Activated naive CD4-positive, alpha-beta T cell treated with anti-CD3 and anti-CD28 coated beads for 36 hours (primary cell): ENCODE measurements around the gene SLMAP. TPM values are rescaled to one million over a fixed set of nuclear protein-coding genes. Genes with fewer than 3 reads are reported as not detected.

ENCODE experiments used
- CTCF ChIA-PET: fragments of 350-600 bp; sonication (Branson Sonifier 250); formaldehyde crosslinking; loops from one replicate; lab custom pipeline; 2021; ENCODE audit warnings: antibody characterized with exemption; lab: Charles Lee
- DNase-seq: peaks from one replicate; pipeline ENCODE4 v3.0.0-alpha.2; 2020
- H3K27ac Mint-ChIP-seq: one replicate; pipeline ENCODE4 v1.8.0; 2021; ENCODE audit warnings: mild to moderate bottlenecking, mixed read lengths
- H3K27me3 Mint-ChIP-seq: one replicate; pipeline ENCODE4 v1.8.0; 2021; ENCODE audit warnings: low read depth, mixed read lengths
- H3K36me3 Mint-ChIP-seq: one replicate; pipeline ENCODE4 v1.8.0; 2021; ENCODE audit warnings: low read depth, mixed read lengths
- H3K4me1 Mint-ChIP-seq: one replicate; pipeline ENCODE4 v1.8.0; 2021; ENCODE audit warnings: low read depth, mixed read lengths
- H3K4me3 Mint-ChIP-seq: one replicate; pipeline ENCODE4 v1.8.0; 2021; ENCODE audit warnings: mild to moderate bottlenecking, moderate library complexity, mixed read lengths
- H3K9me3 Mint-ChIP-seq: one replicate; pipeline ENCODE4 v1.8.0; 2021; ENCODE audit warnings: mixed read lengths
- intact Hi-C: fragments of 100-400 bp; cut with micrococcal nuclease; formaldehyde crosslinking; loops from one replicate; pipeline ENCODE4 v1.15.1; 2023
- total RNA-seq, 2 experiments: library from RNA; stranded (reverse); gene quantifications; one replicate each; pipeline ENCODE4 v1.2.3, GENCODE V29; 2021

SLMAP gene
- total RNA-seq, 2 experiments from 2014 or later = 35.1 TPM

DNA sequence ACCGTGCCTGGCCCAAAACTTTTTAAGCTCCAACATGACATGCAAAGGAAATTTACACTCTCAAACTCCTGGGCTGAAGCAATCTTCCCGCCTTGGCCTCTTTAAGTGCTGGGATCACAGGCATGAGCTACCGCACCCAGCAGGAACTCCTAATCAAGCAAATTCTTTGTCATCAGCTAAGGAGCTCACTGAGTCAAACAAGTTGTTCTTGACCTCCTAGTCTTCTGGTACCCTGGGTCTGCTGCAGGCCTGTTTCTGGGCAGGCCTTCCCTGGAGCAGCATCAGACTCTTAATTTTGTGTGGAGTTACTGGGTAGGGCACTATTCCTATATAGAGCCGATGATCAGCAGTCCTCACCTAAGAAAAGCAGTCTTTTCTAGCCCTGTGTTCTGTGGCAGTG, 183.7 kb downstream of the SLMAP start:
- H3K27me3 Mint-ChIP-seq = no peaks in the 10 kb centered on the region
- no peaks in the 10 kb centered on the region for H3K4me1 Mint-ChIP-seq
- H3K4me3 Mint-ChIP-seq = no peak overlapping the region
- peaks cover 4% of the 10 kb centered on the region for H3K36me3 Mint-ChIP-seq
- no peak for DNase-seq
- no peak overlapping the region for H3K27ac Mint-ChIP-seq
- intact Hi-C loops = no loop called here
- CTCF ChIA-PET = no interaction called here
- H3K9me3 Mint-ChIP-seq = peaks cover 4% of the 10 kb centered on the region

DNA sequence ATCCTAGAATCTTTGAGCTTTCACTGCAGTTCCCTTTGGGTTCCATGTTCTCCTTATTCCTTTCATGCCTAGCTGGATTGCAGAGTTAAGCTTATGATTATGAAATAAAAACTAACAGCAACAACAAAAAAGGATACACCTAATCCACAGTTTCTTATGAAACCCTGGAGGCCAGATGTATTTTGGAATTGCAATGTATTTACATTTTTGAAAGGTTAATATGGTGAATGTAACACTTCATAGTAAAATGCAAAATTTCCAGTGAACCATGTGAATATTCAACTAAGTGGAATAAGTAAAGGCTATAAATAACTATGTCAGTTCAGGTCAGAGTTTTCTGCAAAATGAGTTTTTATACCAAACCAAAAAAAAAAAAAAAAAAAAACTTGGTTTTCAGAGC, 186.3 kb downstream of the SLMAP start:
- H3K4me1 Mint-ChIP-seq = no peaks in the 10 kb centered on the region
- H3K27ac Mint-ChIP-seq = no peak overlapping the region
- intact Hi-C loops = no loop called here
- no peaks in the 10 kb centered on the region for H3K27me3 Mint-ChIP-seq
- CTCF ChIA-PET = no interaction called here
- H3K9me3 Mint-ChIP-seq = peaks cover 4% of the 10 kb centered on the region
- H3K36me3 Mint-ChIP-seq = peaks cover 4% of the 10 kb centered on the region
- no peak overlapping the region for H3K4me3 Mint-ChIP-seq
- no peak for DNase-seq

DNA sequence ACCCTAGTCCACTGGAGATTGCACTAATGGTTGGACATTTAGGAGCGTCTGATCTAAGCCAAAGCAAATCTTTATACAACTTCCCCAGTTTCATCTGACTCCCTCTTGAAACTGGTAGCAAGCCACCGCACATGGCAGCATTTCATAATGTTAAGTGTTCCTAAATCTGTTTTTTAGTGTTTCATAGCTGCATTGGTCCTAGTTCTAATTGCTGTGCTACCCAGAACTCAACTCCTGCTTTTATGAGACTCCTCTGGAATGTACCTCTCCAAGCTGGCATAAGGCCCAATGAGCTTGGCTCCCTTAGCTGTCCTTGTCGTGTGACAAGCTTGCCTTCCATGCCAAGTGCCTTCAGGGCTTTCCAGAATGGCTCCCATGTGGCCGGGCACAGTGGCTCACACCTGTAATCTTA, 186.8 kb downstream of the SLMAP start:
- Mint-ChIP-seq H3K4me3 (no peak overlapping the region), H3K9me3 (peaks cover 4% of the 10 kb centered on the region), H3K4me1 (no peaks in the 10 kb centered on the region), H3K27ac (no peak overlapping the region), H3K36me3 (peaks cover 4% of the 10 kb centered on the region), H3K27me3 (no peaks in the 10 kb centered on the region)
- DNase-seq = no peak
- CTCF ChIA-PET = no interaction called here
- intact Hi-C loops = no loop called here

DNA sequence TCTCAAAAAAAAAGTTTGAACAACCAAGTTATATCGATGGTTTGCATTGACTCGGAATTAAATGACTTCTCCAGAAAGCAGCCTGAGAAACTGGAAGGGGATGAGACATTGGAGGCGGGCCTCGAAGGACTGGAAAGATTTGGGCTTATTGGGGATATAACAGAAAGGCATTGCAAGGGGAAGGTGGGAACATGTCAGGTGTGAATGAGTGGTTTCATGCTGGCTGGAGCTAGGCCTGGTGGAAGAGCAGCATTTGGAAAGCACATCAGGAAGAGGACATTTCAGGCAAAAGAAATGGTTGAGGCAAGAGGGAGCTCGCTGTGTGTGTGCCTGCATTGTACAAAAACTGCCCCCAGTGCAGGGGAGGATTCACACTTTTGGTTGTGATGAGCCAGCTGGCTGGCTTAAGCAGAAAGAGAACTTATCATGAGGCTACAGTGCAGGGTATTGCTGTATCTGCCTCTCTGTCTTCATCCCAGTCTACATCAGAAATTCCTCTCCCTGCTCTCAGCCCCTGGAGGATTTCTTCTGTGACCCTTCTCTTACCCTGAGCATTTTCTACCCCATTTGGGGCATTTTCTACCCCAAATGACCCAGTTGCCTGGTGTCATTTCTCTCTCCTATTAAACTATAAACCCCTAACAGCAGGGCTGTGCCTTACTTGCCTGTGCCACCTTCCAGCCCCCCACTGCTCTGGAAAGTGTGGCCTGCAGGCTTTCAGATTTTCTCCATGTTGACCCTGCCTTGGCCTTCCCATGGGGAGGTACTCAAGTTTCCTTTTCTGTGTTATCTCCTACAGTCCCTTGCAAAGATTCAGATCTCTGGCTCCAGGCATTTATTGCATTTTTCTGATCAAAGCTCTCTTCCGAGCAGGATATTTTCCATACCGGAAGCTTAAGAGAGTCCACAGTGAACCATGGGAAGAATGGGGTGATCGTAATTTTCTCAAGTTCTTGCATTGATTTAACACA, 187.7 kb downstream of the SLMAP start:
- CTCF ChIA-PET = no interaction called here

DNA sequence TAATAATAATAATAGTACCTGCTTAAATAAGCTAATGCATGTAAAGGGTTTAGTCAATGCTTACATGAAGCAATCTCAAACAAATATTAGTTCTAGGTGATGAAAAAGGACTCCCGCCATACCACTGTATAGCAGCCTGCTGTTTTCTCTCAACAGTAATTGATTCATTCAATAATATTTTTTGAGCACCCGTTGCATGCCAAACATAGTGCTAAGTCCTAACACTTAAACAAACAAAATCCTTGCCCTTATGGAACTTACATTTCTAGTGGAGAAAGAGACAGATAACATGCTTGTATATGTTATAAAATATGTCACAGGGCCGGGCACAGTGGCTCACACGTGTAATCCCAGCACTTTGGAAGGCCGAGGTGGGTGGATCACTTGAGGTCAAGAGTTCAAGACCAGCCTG, 190.9 kb downstream of the SLMAP start:
- Mint-ChIP-seq H3K36me3 (no peaks in the 10 kb centered on the region), H3K4me1 (no peaks in the 10 kb centered on the region), H3K27ac (no peak overlapping the region), H3K27me3 (no peaks in the 10 kb centered on the region), H3K4me3 (no peak overlapping the region), H3K9me3 (no peaks in the 10 kb centered on the region)
- intact Hi-C loops = no loop called here
- CTCF ChIA-PET = no interaction called here
- DNase-seq = no peak

More for the DNA sequence above, 187.7 kb downstream of the SLMAP start:
- H3K4me3 Mint-ChIP-seq = no peak overlapping the region
- peaks cover 4% of the 10 kb centered on the region for H3K9me3 Mint-ChIP-seq
- H3K27ac Mint-ChIP-seq = no peak overlapping the region
- intact Hi-C loops = no loop called here
- no peaks in the 10 kb centered on the region for H3K27me3 Mint-ChIP-seq
- H3K36me3 Mint-ChIP-seq = peaks cover 4% of the 10 kb centered on the region
- DNase-seq = no peak
- H3K4me1 Mint-ChIP-seq = no peaks in the 10 kb centered on the region

DNA sequence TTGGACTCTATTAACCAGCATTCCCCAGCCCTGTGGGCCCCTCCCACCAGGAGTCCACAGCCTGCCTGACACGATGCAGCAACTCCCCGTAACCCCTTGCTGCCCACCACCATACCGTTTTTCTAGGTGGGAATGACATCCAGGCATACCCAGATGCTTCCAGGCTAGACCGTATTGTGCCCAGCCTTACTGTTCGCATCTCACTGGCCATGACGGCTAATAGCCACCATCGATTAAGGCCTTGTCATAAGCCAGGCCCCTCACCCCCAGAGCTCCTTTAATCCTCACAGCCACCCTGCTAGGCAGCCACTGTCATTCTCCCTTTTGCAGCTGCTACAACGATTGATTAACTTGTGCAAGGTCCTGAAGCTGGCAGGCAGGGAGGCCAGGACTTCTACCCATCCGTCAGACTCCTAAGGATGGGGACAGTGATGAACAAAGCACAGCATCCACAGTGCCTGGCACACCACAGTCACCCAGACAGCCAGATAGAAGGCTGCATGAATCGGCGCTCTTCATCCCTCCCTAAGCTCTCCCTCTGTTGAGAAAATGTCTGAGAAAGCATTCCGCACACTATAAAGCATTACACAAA, 192.1 kb downstream of the SLMAP start:
- intact Hi-C loops = no loop called here
- Mint-ChIP-seq H3K9me3 (no peaks in the 10 kb centered on the region), H3K4me3 (no peak overlapping the region), H3K27me3 (no peaks in the 10 kb centered on the region), H3K4me1 (no peaks in the 10 kb centered on the region), H3K27ac (no peak overlapping the region), H3K36me3 (no peaks in the 10 kb centered on the region)
- CTCF ChIA-PET = no interaction called here
- no peak for DNase-seq

DNA sequence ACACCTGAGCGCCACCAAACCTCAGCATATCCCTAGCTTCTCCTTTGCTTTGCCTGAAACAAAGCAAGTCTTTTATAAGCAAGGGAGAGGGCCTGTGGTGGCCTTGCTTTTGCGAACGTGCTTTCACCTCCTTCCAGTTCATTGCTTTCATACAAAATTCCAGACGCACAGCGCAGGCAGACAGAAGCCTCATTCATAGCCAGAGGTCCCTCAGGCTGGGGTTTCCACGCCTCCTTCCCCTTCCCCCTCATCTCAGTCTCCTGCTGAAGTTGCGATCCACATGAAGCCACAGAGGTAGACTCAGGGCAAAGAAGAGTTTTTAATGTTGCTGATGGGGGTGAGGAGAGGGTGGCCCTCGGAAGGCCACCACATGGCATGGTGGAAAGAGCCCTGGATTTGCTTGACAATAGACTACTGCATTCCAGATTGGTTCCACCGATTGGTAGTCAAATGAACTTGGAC, 192.7 kb downstream of the SLMAP start:
- no peak overlapping the region for H3K27ac Mint-ChIP-seq
- no peak overlapping the region for H3K4me3 Mint-ChIP-seq
- CTCF ChIA-PET = no interaction called here
- intact Hi-C loops = no loop called here
- H3K9me3 Mint-ChIP-seq = no peaks in the 10 kb centered on the region
- no peaks in the 10 kb centered on the region for H3K4me1 Mint-ChIP-seq
- H3K36me3 Mint-ChIP-seq = no peaks in the 10 kb centered on the region
- DNase-seq = no peak
- no peaks in the 10 kb centered on the region for H3K27me3 Mint-ChIP-seq

DNA sequence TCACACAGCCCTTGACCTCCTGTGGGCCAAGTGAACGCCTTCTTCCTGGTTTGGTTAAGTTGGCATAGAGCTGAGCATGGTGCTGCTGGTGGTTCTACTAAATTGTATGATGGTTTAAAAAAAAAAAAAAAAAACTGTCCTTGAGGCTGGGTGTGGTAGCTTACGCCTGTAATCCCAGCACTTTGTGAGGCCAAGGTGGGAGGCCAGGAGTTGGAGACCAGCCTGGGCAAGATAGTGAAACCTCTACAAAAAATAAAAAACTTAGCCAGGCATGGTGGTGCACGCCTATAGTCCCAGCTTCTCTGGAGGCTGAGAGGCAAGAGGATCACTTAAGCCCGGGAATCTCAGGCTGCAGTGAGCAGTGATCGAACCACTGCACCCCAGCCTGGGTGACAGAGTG, 193.2 kb downstream of the SLMAP start:
- CTCF ChIA-PET = no interaction called here
- no peaks in the 10 kb centered on the region for H3K4me1 Mint-ChIP-seq
- intact Hi-C loops = no loop called here
- no peaks in the 10 kb centered on the region for H3K36me3 Mint-ChIP-seq
- no peaks in the 10 kb centered on the region for H3K27me3 Mint-ChIP-seq
- H3K27ac Mint-ChIP-seq = no peak overlapping the region
- no peak overlapping the region for H3K4me3 Mint-ChIP-seq
- DNase-seq = no peak
- H3K9me3 Mint-ChIP-seq = no peaks in the 10 kb centered on the region

DNA sequence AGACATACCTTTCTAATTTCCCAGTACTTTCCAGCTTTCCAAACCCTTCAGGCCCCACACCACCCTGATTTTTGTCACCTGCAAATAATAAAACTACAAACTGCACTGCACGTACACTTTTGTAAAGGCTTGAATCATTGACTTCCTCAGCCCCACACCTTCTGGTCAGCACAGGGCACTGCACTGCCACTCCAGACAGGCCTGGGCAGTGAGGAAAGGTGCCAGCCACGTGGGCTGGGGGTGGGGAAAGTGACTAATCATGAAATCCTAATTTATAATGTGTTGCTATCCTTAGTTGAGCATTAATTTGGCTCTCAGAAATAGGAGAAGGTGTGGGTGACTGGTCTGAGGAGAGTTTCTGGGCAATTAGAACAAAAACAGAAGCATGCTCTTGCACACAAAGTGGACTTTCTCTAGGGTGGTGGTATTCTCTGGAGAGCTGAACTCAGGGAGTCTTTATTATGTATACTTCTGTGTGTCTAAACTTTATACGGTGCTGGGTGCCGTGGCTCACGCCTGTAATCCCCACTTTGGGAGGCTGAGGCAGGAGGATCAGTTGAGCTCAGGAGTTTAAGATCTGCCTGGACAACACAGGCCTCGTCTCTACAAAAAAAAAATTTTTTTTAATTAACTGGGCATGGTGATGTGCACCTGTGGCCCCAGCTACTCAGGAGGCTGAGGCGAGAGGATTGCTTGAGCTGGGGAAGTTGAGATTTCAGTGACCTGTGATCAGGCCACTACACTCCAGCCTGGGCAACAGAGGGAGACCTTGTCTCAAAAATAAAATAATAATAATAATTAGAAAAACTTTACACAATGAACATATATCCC, 193.9 kb downstream of the SLMAP start:
- intact Hi-C loops = no loop called here
- Mint-ChIP-seq H3K36me3 (no peaks in the 10 kb centered on the region), H3K4me3 (no peak overlapping the region), H3K27ac (no peak overlapping the region), H3K9me3 (no peaks in the 10 kb centered on the region), H3K4me1 (no peaks in the 10 kb centered on the region), H3K27me3 (no peaks in the 10 kb centered on the region)
- CTCF ChIA-PET = interaction anchor here (0.8 kb wide), 1 partner anchor 216 kb away, joined by 3 read pairs; no protein-coding TSS in a partner anchor
- no peak for DNase-seq

DNA sequence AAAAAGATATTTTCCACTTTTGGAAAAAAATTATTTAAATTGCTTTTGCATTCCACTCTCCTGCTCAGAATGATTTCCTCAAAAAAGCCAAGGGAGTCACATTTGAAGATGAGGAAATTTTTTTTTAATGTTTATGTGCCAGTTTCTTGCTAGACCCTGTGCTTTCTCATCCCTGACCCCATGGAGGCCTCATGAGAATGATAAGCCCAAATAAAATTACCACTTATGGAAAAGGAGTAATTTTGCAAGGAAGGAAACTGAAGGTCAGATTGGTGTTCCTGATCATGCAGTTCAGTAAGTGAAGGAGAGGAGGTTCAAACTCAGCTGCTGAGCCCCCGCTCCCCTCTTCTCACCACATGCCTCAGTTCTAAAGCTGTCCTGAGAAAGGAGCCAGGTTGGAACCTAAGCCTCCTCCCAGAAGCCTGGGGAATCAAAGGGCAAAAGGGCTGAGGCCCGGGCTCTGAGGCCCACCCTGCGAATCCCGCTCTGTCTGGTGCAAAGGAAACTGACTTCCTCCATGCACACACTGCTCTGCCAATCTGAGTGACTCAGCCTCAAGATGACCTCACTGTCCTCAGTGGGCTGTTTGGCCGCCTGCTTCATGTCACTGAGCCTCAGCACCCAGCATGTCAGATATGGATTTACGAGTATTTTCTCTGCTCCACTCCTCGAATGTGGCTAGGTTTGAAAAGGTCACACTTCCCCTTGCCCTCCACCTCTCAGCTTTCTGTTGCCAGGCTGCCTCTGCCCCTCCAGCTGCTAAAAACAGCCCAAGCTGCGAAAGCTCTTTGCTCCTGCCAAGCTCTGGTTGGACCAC, 195.2 kb downstream of the SLMAP start:
- CTCF ChIA-PET = interaction anchor here (1.2 kb wide), 1 partner anchor 226 kb away, joined by 3 read pairs; no protein-coding TSS in a partner anchor
- Mint-ChIP-seq H3K27ac (no peak overlapping the region), H3K4me3 (no peak overlapping the region), H3K9me3 (no peaks in the 10 kb centered on the region), H3K4me1 (peaks cover 2% of the 10 kb centered on the region), H3K27me3 (no peaks in the 10 kb centered on the region), H3K36me3 (no peaks in the 10 kb centered on the region)
- intact Hi-C loops = no loop called here
- DNase-seq = no peak

DNA sequence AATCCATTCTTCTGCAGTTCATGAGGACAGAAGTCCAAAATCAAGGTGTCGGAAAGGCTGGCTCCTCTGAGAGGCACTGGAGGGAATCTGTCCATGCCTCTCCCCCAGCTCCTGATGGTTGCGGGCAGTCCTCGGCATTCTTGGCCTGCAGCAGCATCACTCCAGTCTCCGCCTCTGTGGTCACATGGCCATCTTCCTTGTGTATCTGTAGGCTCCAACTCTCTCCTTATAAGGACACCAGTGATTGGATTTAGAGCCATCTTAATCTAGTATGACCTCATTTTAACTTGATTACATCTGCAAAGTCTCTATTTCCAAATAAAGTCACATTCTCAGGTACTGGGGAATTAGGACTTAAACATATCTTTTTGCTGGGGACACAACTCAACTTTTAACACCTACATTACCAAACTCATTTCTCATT, 196.1 kb downstream of the SLMAP start:
- Mint-ChIP-seq H3K36me3 (no peaks in the 10 kb centered on the region), H3K27ac (no peak overlapping the region), H3K4me3 (no peak overlapping the region), H3K4me1 (peaks cover 8% of the 10 kb centered on the region), H3K9me3 (no peaks in the 10 kb centered on the region), H3K27me3 (no peaks in the 10 kb centered on the region)
- no peak for DNase-seq
- CTCF ChIA-PET = interaction anchor here (1.2 kb wide), 1 partner anchor 226 kb away, joined by 3 read pairs; no protein-coding TSS in a partner anchor
- intact Hi-C loops = no loop called here
